GM19328 (cell line): ENCODE measurements around the gene PFKP.

Source experiments
- ATAC-seq: cut with Tn5 transposase; IDR thresholded peaks from one replicate; pipeline ENCODE4 v1.9.1; 2021; ENCODE audit warnings: mild to moderate bottlenecking, moderate library complexity; ENCODE audit not compliant: unreplicated experiment

PFKP gene

GRCh38 chr10:3110782-3111620 is 43.7 kb downstream of the PFKP start:
- no peak for ATAC-seq

- ATAC-seq, result no peak
Measured at GRCh38 chr10:3111621-3112163, 44.3 kb downstream of the PFKP start.

GRCh38 chr10:3113343-3113720 is 46.0 kb downstream of the PFKP start:
- no peak for ATAC-seq

- ATAC-seq, result no peak
Measured at GRCh38 chr10:3115685-3116084, 48.3 kb downstream of the PFKP start.

GRCh38 chr10:3116508-3117100 is 49.3 kb downstream of the PFKP start:
- ATAC-seq, result no peak

GRCh38 chr10:3117486-3117885 is 50.1 kb downstream of the PFKP start:
- ATAC-seq, result no peak

GRCh38 chr10:3118641-3119091 is 51.3 kb downstream of the PFKP start:
- ATAC-seq, result no peak

- ATAC-seq, result no peak
Measured at GRCh38 chr10:3119796-3120459, 52.6 kb downstream of the PFKP start.

GRCh38 chr10:3122034-3122433 is 54.7 kb downstream of the PFKP start:
- no peak for ATAC-seq

- ATAC-seq, result no peak
Measured at GRCh38 chr10:3122486-3123205, 55.3 kb downstream of the PFKP start.

- no peak for ATAC-seq
Measured at GRCh38 chr10:3123571-3124411, 56.4 kb downstream of the PFKP start.

- no peak for ATAC-seq
Measured at GRCh38 chr10:3124412-3125175, 57.2 kb downstream of the PFKP start.

GRCh38 chr10:3125527-3126170 is 58.3 kb downstream of the PFKP start:
- ATAC-seq, result no peak

GRCh38 chr10:3126249-3126648 is 58.9 kb downstream of the PFKP start:
- ATAC-seq, result no peak

GRCh38 chr10:3126741-3127346 is 59.5 kb downstream of the PFKP start:
- no peak for ATAC-seq

- ATAC-seq, result no peak
Measured at GRCh38 chr10:3127921-3128320, 60.6 kb downstream of the PFKP start.

- ATAC-seq, result no peak
Measured at GRCh38 chr10:3128379-3129130, 61.2 kb downstream of the PFKP start.
